ENCODE measurements around the gene DCAF10.

DNA sequence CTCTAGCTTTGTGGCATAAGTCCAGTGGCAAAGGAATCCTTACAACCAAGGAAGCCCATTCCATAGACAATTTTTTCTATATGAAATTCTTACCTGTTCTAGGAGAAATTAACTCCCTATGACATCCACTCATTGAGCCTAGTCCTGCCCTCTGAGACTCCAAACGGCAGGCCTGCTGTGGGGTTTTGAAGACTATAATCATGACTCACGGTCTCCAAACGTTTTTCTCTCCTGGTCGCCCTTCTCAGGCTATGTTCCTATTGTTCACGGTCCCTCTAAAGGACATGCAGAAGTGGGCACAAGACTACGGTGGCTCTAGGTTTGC is 16.3 kb upstream of the DCAF10 start:
- TF ChIP-seq ZC3H10 (CRISPR knock-in tag; IDR thresholded peaks at IDR 0.05) (no peak), ZFP3 (CRISPR knock-in tag; IDR thresholded peaks at IDR 0.05) (no peak), TOX (CRISPR knock-in tag; IDR thresholded peaks at IDR 0.05; ENCODE audit: borderline replicate concordance) (no peak), ZFP30 (CRISPR knock-in tag; IDR thresholded peaks at IDR 0.05) (no peak)
- TF ChIP-seq, protein P1, sequence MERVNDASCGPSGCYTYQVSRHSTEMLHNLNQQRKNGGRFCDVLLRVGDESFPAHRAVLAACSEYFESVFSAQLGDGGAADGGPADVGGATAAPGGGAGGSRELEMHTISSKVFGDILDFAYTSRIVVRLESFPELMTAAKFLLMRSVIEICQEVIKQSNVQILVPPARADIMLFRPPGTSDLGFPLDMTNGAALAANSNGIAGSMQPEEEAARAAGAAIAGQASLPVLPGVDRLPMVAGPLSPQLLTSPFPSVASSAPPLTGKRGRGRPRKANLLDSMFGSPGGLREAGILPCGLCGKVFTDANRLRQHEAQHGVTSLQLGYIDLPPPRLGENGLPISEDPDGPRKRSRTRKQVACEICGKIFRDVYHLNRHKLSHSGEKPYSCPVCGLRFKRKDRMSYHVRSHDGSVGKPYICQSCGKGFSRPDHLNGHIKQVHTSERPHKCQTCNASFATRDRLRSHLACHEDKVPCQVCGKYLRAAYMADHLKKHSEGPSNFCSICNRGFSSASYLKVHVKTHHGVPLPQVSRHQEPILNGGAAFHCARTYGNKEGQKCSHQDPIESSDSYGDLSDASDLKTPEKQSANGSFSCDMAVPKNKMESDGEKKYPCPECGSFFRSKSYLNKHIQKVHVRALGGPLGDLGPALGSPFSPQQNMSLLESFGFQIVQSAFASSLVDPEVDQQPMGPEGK (CRISPR knock-in tag; IDR thresholded peaks at IDR 0.05; ENCODE audit: borderline replicate concordance): no peak

All from SK-N-SH treated with all-trans-retinoic acid at 6 μM for 48 hours (cell line).